ENCODE results near the gene MROH2B.

GRCh38 chr5:41010572-41010971 is 60.6 kb downstream of the MROH2B start:
- TF ChIP-seq CTCF (IDR thresholded peaks at IDR 0.05) (no peak), POLR2A (IDR thresholded peaks at IDR 0.05) (no peak)
